Thyroid gland (tissue), 4 donors: ENCODE measurements around the gene CPLX1. TPM values are rescaled to one million over a fixed set of nuclear protein-coding genes. Genes with fewer than 3 reads are reported as not detected.

Experiments
- DNase-seq, 2 donors: peaks; one replicate each; pipeline ENCODE4 v3.0.0-alpha.2; 2019
- H3K27ac ChIP-seq, 3 donors: fragments of 200-600 bp; sonication (generic); 1 replicate in 2 of 3; 2 replicates in 1 of 3; pipeline ENCODE4 v1.5.1; 2016 to 2019; ENCODE audit warnings: mild to moderate bottlenecking in 1 of 3, moderate library complexity in 1 of 3
- H3K27me3 ChIP-seq: fragments of 200-600 bp; sonication (generic); one replicate; pipeline ENCODE4 v1.5.1; 2019
- H3K36me3 ChIP-seq, 2 donors: fragments of 200-600 bp; sonication (generic); one replicate each; pipeline ENCODE4 v1.5.1; 2016 to 2019
- H3K4me1 ChIP-seq, 2 donors: fragments of 200-600 bp; sonication (generic); one replicate each; pipeline ENCODE4 v1.5.1; 2017 to 2019
- H3K4me3 ChIP-seq, 3 donors: fragments of 200-600 bp; sonication (generic); replicated peaks in 1 of 3; 1 replicate in 2 of 3; 2 replicates in 1 of 3; pipeline ENCODE4 v1.5.1; 2016; ENCODE audit warnings: mild to moderate bottlenecking in 1 of 3
- H3K9me3 ChIP-seq: fragments of 200-600 bp; sonication (generic); one replicate; pipeline ENCODE4 v1.5.1; 2017
- POLR2A ChIP-seq, 2 donors: fragments of 450-650 bp; IDR thresholded peaks; one replicate each; pipeline ENCODE4 v1.6.1; 2017; ENCODE audit warnings: antibody characterized with exemption in 2 of 2, mild to moderate bottlenecking in 2 of 2, moderate library complexity in 1 of 2
- WGBS, 2 donors: methylation state at CpG; one replicate each; pipeline ENCODE4 v1.1.5; 2017; 5-methylcytosine and 5-hydroxymethylcytosine counted together
- intact Hi-C: fragments of 100-400 bp; cut with DNase I; formaldehyde crosslinking; loops from one replicate; pipeline ENCODE4 v1.15.1; 2023
- total RNA-seq, 4 donors: library from RNA; depleted of rRNA; stranded (reverse); fragments of >200 nt; gene quantifications; one replicate each; pipeline ENCODE4 v1.2.3, GENCODE V29; 2016
- TF ChIP-seq, protein P1 (sequence below), 6 experiments: fragments of 200-600 bp in 3 of 6; fragments of 450-650 bp in 3 of 6; sonication (generic) in 3 of 6; IDR thresholded peaks; one replicate each; pipeline ENCODE4 v1.5.1; 2016 to 2019; ENCODE audit warnings: antibody characterized with exemption in 6 of 6, mild to moderate bottlenecking in 2 of 6, inconsistent platforms in 1 of 6, moderate library complexity in 1 of 6

The CPLX1 gene
- total RNA-seq, 4 donors from 2014 or later: 0.75 to 3.2 (median 1.4) TPM; not detected in 1

DNA sequence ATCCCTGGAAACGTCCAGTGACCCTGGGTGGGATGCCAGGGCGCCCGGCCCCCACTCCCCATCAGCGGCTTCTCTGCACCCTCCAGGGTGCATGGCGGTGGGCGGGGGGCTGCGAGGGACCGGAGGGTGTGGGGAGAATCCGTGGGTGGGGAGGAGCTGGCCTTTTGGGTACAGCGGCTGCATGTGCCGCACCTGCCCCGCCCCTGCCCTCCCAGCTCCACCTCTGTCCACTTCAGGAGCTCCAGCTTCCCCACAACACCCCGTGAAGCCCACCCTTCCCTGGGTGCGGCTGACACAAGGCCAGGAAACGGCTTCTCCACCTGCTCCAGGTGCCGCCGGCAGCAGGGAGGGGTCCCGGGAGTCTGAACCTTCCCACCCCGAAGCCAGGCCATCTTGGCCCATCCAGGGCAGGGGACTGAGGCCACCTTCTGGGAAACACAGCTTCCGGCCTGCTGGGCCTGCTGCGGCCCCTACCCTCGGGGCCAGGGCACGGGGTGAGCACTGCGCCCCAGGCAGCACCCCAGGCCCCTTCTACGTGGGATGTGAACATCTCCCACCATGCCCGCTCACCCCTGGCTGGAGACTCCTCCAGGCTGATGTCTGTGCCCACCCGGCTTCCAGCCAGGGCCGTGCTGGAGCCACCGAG is 34.6 kb downstream of the CPLX1 start:
- TF ChIP-seq, protein P1, sequence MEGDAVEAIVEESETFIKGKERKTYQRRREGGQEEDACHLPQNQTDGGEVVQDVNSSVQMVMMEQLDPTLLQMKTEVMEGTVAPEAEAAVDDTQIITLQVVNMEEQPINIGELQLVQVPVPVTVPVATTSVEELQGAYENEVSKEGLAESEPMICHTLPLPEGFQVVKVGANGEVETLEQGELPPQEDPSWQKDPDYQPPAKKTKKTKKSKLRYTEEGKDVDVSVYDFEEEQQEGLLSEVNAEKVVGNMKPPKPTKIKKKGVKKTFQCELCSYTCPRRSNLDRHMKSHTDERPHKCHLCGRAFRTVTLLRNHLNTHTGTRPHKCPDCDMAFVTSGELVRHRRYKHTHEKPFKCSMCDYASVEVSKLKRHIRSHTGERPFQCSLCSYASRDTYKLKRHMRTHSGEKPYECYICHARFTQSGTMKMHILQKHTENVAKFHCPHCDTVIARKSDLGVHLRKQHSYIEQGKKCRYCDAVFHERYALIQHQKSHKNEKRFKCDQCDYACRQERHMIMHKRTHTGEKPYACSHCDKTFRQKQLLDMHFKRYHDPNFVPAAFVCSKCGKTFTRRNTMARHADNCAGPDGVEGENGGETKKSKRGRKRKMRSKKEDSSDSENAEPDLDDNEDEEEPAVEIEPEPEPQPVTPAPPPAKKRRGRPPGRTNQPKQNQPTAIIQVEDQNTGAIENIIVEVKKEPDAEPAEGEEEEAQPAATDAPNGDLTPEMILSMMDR (IDR thresholded peaks at IDR 0.05): no peak
- no peak for TF ChIP-seq POLR2A (IDR thresholded peaks at IDR 0.05)
- Histone ChIP-seq H3K27me3 (peaks cover 17% of the 10 kb centered on the region), H3K36me3 (no peaks in the 10 kb centered on the region), H3K4me1 (peaks cover 8 to 27% of the 10 kb centered on the region in 2 donors), H3K27ac (no peak overlapping the region), H3K9me3 (no peaks in the 10 kb centered on the region), H3K4me3 (no peak overlapping the region)
- intact Hi-C loops: no loop called here
- 70 to 81% methylated on average over 10 to 14 of the region's 29 CpGs for WGBS, 2 donors
- DNase-seq: no peak

DNA sequence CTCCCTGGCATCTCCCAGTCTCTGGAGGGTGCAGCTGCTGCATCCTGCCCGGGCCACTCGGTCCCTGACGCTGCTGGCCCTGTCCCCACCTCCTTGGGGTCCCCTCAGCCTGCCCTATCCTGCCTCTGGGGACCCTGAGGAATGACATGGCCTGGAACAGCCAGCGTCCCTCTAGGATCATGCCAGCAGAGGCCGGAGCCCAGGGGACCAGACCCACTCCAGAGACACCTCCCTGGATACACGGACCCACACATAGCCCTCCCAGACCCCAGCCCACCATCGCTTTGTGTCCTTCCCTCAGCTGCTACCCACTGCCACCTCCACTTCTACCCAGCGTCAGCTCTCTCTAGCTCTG is 35.5 kb downstream of the CPLX1 start:
- no peak overlapping the region for H3K27ac ChIP-seq
- peaks cover 16 to 33% of the 10 kb centered on the region in 2 donors for H3K4me1 ChIP-seq
- DNase-seq: no peak
- H3K36me3 ChIP-seq: no peaks in the 10 kb centered on the region
- WGBS, 2 donors: 67 to 83% methylated on average over 5 to 8 of the region's 8 CpGs
- H3K9me3 ChIP-seq: no peaks in the 10 kb centered on the region
- peaks cover 23% of the 10 kb centered on the region for H3K27me3 ChIP-seq
- H3K4me3 ChIP-seq: no peak overlapping the region
- intact Hi-C loops: no loop called here
- no peak for TF ChIP-seq POLR2A (IDR thresholded peaks at IDR 0.05)
- TF ChIP-seq, protein P1 (IDR thresholded peaks at IDR 0.05): no peak

DNA sequence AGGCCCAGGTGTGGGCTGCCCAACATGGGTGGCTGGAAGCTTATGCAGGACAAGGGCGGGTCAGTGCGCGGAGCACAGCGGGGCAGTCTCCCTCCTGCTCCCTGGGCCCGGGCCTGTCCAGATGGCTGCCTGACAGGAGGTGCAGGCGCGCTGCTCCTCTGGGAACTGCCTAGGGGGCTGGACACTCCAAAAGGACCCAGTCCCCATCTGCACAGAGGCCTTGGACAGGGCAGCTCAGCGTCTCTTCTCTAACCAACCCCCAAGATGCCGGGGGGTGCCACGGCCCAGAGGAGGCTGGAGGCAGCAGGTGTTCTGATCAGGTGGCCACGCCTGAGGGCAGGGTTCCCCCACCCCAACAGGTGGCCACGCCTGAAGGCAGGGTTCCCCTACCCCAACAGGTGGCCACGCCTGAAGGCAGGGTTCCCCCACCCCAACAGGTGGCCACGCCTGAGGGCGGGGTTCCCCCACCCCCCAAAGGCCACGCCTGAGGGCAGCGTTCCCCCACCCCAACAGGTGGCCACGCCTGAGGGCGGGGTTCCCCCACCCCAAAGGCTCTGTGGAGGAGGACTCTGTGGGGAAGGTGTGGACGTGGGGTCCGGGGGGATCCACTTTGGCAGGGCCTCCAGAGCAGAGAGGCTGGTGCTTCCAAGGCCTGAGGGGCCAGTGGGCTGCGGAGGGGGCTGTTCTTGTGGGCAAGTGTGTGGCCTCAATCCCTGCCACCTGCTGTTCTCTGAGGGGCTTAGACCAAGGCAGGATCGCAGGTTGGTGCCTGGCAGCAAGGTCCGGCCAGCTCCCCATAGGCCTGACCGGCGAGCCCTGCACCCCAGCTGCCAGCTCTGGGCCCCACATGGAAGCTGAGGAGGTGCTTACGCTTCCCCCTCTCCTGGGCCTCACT is 36.1 kb downstream of the CPLX1 start:
- peaks cover 22% of the 10 kb centered on the region for H3K27me3 ChIP-seq
- peaks cover 13 to 28% of the 10 kb centered on the region in 2 donors for H3K4me1 ChIP-seq
- TF ChIP-seq POLR2A (IDR thresholded peaks at IDR 0.05): no peak
- TF ChIP-seq, protein P1 (IDR thresholded peaks at IDR 0.05): no peak
- intact Hi-C loops: no loop called here
- no peaks in the 10 kb centered on the region for H3K36me3 ChIP-seq
- no peak for DNase-seq
- no peak overlapping the region for H3K4me3 ChIP-seq
- 91 to 92% methylated on average over 12 to 13 of the region's 27 CpGs for WGBS, 2 donors
- H3K27ac ChIP-seq: no peak overlapping the region
- no peaks in the 10 kb centered on the region for H3K9me3 ChIP-seq

DNA sequence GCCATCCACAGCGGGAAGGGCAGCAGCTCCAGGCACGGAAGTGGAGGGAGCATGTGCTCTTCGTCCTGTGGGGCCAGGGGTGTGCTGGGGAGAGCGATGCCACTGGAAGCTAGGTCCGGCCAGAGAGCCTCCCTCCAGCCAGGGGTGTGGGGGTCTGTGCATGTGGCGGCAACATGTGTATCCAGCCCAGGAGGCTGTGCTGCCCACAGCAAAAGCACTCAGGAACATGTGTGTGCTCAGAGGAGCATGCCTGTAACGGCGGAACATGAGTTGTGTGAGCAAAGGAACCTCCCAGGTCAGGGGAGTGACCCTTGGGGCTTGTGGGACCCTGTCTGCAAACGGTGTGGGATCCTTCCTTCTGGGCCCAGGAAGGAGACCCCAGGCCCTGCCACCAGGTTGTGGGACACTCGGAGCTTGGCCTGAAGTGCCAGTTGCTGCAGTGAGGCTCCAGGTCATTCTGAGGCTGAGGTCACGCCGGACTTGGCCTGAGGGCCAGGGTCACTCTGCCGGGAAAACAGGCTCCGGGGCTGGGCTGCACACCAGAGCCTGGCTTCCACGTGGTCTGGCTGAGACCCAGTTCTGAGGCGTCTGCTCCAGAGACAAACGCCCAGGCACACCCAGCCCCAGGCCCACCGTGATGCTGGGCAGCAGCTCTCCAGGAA is 37.2 kb downstream of the CPLX1 start:
- peaks cover 17% of the 10 kb centered on the region for H3K27me3 ChIP-seq
- no peak for DNase-seq
- no peak for TF ChIP-seq POLR2A (IDR thresholded peaks at IDR 0.05)
- TF ChIP-seq, protein P1 (IDR thresholded peaks at IDR 0.05): no peak
- H3K27ac ChIP-seq: no peak overlapping the region
- no peaks in the 10 kb centered on the region for H3K36me3 ChIP-seq
- H3K4me3 ChIP-seq: no peak overlapping the region
- intact Hi-C loops: no loop called here
- no peaks in the 10 kb centered on the region for H3K9me3 ChIP-seq
- 78 to 82% methylated on average over 5 to 16 of the region's 18 CpGs for WGBS, 2 donors
- peaks cover 13 to 26% of the 10 kb centered on the region in 2 donors for H3K4me1 ChIP-seq
